Measurements from ENCODE around the gene QKI. TPM values are rescaled to one million over a fixed set of nuclear protein-coding genes. Genes with fewer than 3 reads are reported as not detected.
"Not testable (repeated sequence)": the region's sequence is repeated elsewhere in the genome, so short reads cannot be mapped to it uniquely, and the experiment has no call there.

QKI gene
- total and polyA plus RNA-seq, 3 experiments from 2014 or later, result 27.5 to 58.8 (median 56.5) TPM

DNA sequence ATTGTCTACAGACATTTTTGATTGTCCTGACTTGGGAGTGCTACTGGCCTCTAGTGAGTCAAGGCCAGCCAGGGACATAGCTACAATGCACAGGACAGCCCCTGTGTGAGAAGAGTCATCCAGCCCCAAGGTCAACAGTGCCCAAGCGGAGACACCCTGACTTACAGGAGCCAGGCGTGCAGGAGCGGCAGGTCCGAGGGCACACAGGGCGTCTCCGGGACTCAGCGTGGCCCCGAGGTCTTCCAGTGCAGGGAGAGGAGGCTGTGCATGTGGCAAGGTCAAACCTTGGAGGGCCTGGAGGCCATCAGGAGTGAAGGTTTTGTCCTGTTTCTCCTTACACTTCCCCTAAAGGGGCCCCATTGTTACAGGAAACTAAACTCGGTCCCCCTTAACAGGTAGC is 41.3 kb upstream of the QKI start:
- H3K4me1 Mint-ChIP-seq, result peaks cover 0 to 4% (median 4%) of the 10 kb centered on the region in 3 donors
- CTCF ChIA-PET, result no interaction called here
- Histone ChIP-seq H3K4me3 (ENCODE audit: low read length) (no peak overlapping the region), H3K9me3 (ENCODE audit: low read length) (no peaks in the 10 kb centered on the region), H3K4me1 (ENCODE audit: insufficient read depth, low read length) (no peaks in the 10 kb centered on the region), H3K27me3 (ENCODE audit: insufficient read depth, low read length, poor library complexity, severe bottlenecking) (no peaks in the 10 kb centered on the region), H3K36me3 (ENCODE audit: insufficient read depth, low read length) (no peaks in the 10 kb centered on the region), H3K27ac (ENCODE audit: low read depth, low read length) (no peak overlapping the region)
- no peaks in the 10 kb centered on the region for H3K9me3 Mint-ChIP-seq
- peaks cover 14 to 45% of the 10 kb centered on the region in 2 donors for H3K27me3 Mint-ChIP-seq
- no peak overlapping the region for H3K27ac Mint-ChIP-seq
- POLR2A ChIA-PET, result no interaction called here
- no peak for DNase-seq
- no peaks in the 10 kb centered on the region for H3K36me3 Mint-ChIP-seq
- no peak overlapping the region for H3K4me3 Mint-ChIP-seq

DNA sequence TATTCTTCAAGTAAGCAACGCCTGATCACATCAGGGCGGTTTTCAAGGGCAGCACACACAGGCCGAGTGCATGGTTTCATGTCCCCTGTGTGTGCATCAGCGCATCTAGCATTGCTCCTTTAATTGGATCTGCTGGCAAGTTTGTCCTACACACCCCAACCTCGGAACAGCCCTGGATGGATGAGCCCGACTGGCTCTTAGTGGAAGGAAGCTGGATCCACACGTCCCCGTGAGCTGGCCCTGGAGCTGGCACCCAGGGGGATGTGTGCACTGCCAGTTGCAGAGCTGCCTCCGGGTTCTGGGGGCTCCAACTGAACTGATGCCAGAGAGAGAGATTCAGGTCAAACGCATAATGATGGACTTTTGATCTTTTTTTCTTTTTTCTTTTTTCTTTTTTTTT is 39.2 kb upstream of the QKI start:
- Histone ChIP-seq H3K27ac (ENCODE audit: low read depth, low read length) (no peak overlapping the region), H3K4me1 (ENCODE audit: insufficient read depth, low read length) (no peaks in the 10 kb centered on the region), H3K4me3 (ENCODE audit: low read length) (no peak overlapping the region), H3K9me3 (ENCODE audit: low read length) (no peaks in the 10 kb centered on the region), H3K27me3 (ENCODE audit: insufficient read depth, low read length, poor library complexity, severe bottlenecking) (no peaks in the 10 kb centered on the region), H3K36me3 (ENCODE audit: insufficient read depth, low read length) (no peaks in the 10 kb centered on the region)
- no peak overlapping the region for H3K4me3 Mint-ChIP-seq
- H3K27ac Mint-ChIP-seq, result no peak overlapping the region
- H3K4me1 Mint-ChIP-seq, result peaks cover 0 to under 1% (median under 1%) of the 10 kb centered on the region in 3 donors
- DNase-seq, result no peak
- H3K9me3 Mint-ChIP-seq, result no peaks in the 10 kb centered on the region
- peaks cover 17 to 37% of the 10 kb centered on the region in 2 donors for H3K27me3 Mint-ChIP-seq
- POLR2A ChIA-PET, result no interaction called here
- no peaks in the 10 kb centered on the region for H3K36me3 Mint-ChIP-seq
- CTCF ChIA-PET, result no interaction called here

DNA sequence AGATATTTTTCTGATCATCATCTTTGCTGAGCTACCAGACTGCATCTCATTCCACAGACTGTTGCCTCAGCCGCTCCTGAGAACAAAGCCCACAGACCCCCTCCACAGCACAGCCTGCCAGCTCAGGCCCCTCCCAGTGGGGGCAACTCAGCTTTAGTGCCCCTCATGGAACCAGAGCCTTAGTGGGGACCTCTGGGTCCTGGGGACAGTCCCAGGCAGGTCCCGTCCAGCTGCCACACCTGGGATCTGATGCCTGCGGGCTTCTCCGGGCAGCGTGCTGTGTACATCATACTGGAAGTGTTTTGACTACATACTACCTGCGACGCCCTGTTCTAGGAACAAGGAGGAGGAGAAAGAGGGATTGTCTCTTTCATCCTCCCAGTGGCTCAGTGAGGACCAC is 38.3 kb upstream of the QKI start:
- H3K36me3 Mint-ChIP-seq, result no peaks in the 10 kb centered on the region
- Histone ChIP-seq H3K27ac (ENCODE audit: low read depth, low read length) (no peak overlapping the region), H3K27me3 (ENCODE audit: insufficient read depth, low read length, poor library complexity, severe bottlenecking) (no peaks in the 10 kb centered on the region), H3K9me3 (ENCODE audit: low read length) (no peaks in the 10 kb centered on the region), H3K36me3 (ENCODE audit: insufficient read depth, low read length) (no peaks in the 10 kb centered on the region), H3K4me3 (ENCODE audit: low read length) (no peak overlapping the region), H3K4me1 (ENCODE audit: insufficient read depth, low read length) (no peaks in the 10 kb centered on the region)
- ChIA-PET CTCF (no interaction called here), POLR2A (no interaction called here)
- H3K4me3 Mint-ChIP-seq, result no peak overlapping the region
- no peak for DNase-seq
- no peaks in the 10 kb centered on the region for H3K9me3 Mint-ChIP-seq
- no peak overlapping the region for H3K27ac Mint-ChIP-seq
- no peaks in the 10 kb centered on the region for H3K4me1 Mint-ChIP-seq
- H3K27me3 Mint-ChIP-seq, result peaks cover 17 to 32% of the 10 kb centered on the region in 2 donors

DNA sequence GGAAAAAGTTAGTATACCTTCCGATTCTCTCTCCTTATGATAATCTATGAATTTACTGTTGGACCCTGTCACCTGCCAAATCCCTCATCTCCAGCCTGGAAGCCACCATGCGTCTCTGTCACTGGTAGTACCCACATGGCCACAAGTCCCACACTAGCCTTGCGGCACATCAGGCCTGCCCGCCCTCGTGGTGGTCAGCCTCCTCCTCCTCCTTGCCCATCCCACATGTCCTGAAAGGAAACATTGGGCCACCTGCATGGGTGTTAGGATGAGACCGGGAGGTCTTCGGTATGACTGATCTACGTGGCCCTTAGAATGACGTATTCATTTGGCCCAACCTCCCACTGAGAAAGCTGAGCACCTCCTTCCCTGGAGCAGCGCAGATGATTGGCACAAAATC is 37.0 kb upstream of the QKI start:
- H3K4me1 ChIP-seq (ENCODE audit: insufficient read depth, low read length), result no peaks in the 10 kb centered on the region
- peaks cover 0 to 1% (median 0%) of the 10 kb centered on the region in 5 donors for H3K9me3 Mint-ChIP-seq
- H3K4me1 Mint-ChIP-seq, result no peaks in the 10 kb centered on the region
- ChIA-PET CTCF (no interaction called here), POLR2A (interaction anchor here (0.6 kb wide), 1 partner anchor 459 kb away, joined by 4 read pairs; no protein-coding TSS in a partner anchor)
- no peak overlapping the region for H3K27ac ChIP-seq (ENCODE audit: low read depth, low read length)
- no peak overlapping the region for H3K4me3 Mint-ChIP-seq
- H3K27ac Mint-ChIP-seq, result no peak overlapping the region
- H3K36me3 Mint-ChIP-seq, result no peaks in the 10 kb centered on the region
- H3K9me3 ChIP-seq (ENCODE audit: low read length), result no peaks in the 10 kb centered on the region
- no peak for DNase-seq
- peaks cover 20 to 34% of the 10 kb centered on the region in 2 donors for H3K27me3 Mint-ChIP-seq
- H3K36me3 ChIP-seq (ENCODE audit: insufficient read depth, low read length), result no peaks in the 10 kb centered on the region
- H3K4me3 ChIP-seq (ENCODE audit: low read length), result no peak overlapping the region
- no peaks in the 10 kb centered on the region for H3K27me3 ChIP-seq (ENCODE audit: insufficient read depth, low read length, poor library complexity, severe bottlenecking)

DNA sequence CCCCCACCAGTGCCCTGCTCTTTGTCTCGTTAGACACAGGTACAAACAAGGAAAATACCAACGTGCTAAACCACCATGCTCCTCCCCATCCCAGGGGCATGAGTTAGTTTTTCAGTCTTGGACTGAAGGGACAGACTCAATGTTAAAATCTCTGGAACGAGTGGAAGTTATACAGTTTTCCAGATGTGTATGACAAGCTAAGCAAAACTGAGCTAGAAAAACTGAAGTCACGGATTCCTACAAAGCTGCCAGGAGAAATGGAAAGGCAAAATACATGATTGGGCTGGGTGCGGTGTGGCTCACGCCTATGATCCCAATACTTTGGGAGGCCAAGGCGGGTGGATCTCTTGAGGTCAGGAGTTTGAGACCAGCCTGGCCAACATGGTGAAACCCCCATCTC is 34.3 kb upstream of the QKI start:
- no peaks in the 10 kb centered on the region for H3K4me1 Mint-ChIP-seq
- Histone ChIP-seq H3K4me1 (ENCODE audit: insufficient read depth, low read length) (no peaks in the 10 kb centered on the region), H3K36me3 (ENCODE audit: insufficient read depth, low read length) (no peaks in the 10 kb centered on the region), H3K4me3 (ENCODE audit: low read length) (no peak overlapping the region), H3K9me3 (ENCODE audit: low read length) (no peaks in the 10 kb centered on the region), H3K27me3 (ENCODE audit: insufficient read depth, low read length, poor library complexity, severe bottlenecking) (no peaks in the 10 kb centered on the region), H3K27ac (ENCODE audit: low read depth, low read length) (no peak overlapping the region)
- ChIA-PET CTCF (no interaction called here), POLR2A (no interaction called here)
- peaks cover 11 to 35% of the 10 kb centered on the region in 2 donors for H3K27me3 Mint-ChIP-seq
- no peak for DNase-seq
- peaks cover 0 to 7% (median 5%) of the 10 kb centered on the region in 5 donors for H3K9me3 Mint-ChIP-seq
- no peak overlapping the region for H3K4me3 Mint-ChIP-seq
- H3K36me3 Mint-ChIP-seq, result peaks cover 0 to 4% (median 0%) of the 10 kb centered on the region in 3 donors
- H3K27ac Mint-ChIP-seq, result no peak overlapping the region

DNA sequence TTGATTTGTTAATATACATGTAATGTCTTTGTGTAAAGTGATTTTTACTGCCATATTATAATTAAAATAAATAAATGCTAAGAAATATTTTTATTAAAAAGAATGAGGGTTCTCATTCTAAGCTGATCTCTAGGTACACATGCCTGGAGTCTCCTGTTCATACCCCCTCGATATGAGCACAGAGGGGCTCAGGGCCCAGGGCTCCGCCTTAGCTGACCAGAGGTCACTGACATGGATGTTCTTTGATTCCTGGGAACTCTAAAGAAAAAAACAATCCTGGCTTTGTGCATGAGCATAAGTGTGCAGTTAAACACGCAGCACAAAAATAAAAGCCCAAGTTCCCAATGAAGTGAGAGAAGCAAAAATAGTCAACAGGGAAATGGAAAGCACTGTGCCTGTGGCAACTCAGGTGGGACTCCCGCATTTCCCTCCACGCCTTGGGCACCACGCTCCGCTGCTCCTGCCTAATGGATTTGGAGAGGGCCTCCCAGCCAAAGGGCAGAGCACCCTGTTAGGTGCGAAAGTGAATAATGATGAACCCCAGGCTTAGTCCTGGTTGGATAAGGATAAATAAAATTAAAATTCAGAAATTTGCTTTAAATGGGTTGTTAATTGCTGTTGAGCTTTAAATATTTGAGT is 33.3 kb upstream of the QKI start:
- Histone ChIP-seq H3K27ac (ENCODE audit: low read depth, low read length) (no peak overlapping the region), H3K36me3 (ENCODE audit: insufficient read depth, low read length) (no peaks in the 10 kb centered on the region), H3K9me3 (ENCODE audit: low read length) (no peaks in the 10 kb centered on the region), H3K4me1 (ENCODE audit: insufficient read depth, low read length) (no peaks in the 10 kb centered on the region), H3K4me3 (ENCODE audit: low read length) (no peak overlapping the region), H3K27me3 (ENCODE audit: insufficient read depth, low read length, poor library complexity, severe bottlenecking) (no peaks in the 10 kb centered on the region)
- Mint-ChIP-seq H3K4me3 (no peak overlapping the region), H3K9me3 (peaks cover 0 to 7% (median 5%) of the 10 kb centered on the region in 5 donors), H3K4me1 (no peaks in the 10 kb centered on the region), H3K27ac (no peak overlapping the region), H3K36me3 (peaks cover 0 to 4% (median 0%) of the 10 kb centered on the region in 3 donors), H3K27me3 (peaks cover 8 to 34% of the 10 kb centered on the region in 2 donors)
- ChIA-PET CTCF (no interaction called here), POLR2A (no interaction called here)
- DNase-seq, result no peak

DNA sequence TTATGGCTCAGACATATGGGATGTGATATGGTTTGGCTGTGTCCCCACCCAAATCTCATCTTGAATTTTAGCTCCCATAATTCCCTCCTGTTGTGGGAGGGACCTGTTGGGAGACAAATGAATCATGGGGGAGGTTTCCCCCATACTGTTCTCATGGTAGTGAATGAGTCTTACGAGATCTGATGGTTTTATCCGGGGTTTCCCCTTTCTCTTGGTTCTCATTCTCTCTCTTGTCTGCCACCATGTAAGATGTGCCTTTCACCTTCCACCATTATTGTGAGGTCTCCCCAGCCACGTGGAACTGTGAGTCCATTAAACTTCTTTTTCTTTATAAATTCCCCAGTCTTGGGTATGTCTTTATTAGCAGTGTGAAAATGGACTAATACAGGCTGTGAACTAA is 31.1 kb upstream of the QKI start:
- DNase-seq; H3K4me3 Mint-ChIP-seq; H3K4me1 Mint-ChIP-seq; H3K36me3 Mint-ChIP-seq; H3K4me1 ChIP-seq (ENCODE audit: insufficient read depth, low read length); H3K4me3 ChIP-seq (ENCODE audit: low read length); H3K27me3 ChIP-seq (ENCODE audit: insufficient read depth, low read length, poor library complexity, severe bottlenecking); H3K9me3 Mint-ChIP-seq; H3K27ac ChIP-seq (ENCODE audit: low read depth, low read length); CTCF ChIA-PET; H3K36me3 ChIP-seq (ENCODE audit: insufficient read depth, low read length); H3K27ac Mint-ChIP-seq; H3K9me3 ChIP-seq (ENCODE audit: low read length); POLR2A ChIA-PET: not testable (repeated sequence)
- H3K27me3 Mint-ChIP-seq, result peaks cover 6 to 31% of the 10 kb centered on the region in 2 donors

DNA sequence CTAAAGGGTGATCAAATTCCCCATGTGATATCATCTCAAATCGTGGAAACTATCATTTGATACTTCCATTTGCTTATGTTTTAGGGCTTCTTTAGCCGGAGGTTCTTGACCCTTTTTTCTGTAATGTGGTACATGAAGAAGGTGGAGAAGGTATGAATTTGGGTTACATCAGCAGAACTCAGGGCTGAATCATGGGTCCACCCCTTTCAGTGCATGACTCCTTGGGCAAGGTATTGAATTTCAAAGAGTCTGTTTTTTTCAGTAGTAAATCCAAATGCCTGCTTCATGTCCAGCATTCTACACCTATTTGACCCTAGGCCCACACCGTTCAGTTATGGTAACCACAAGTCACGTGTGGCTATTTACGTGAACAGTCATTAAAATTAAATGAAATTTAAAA is 30.6 kb upstream of the QKI start:
- no peak overlapping the region for H3K4me3 Mint-ChIP-seq
- ChIA-PET POLR2A (no interaction called here), CTCF (no interaction called here)
- Histone ChIP-seq H3K9me3 (ENCODE audit: low read length) (no peaks in the 10 kb centered on the region), H3K4me3 (ENCODE audit: low read length) (no peak overlapping the region), H3K36me3 (ENCODE audit: insufficient read depth, low read length) (no peaks in the 10 kb centered on the region), H3K27ac (ENCODE audit: low read depth, low read length) (no peak overlapping the region), H3K4me1 (ENCODE audit: insufficient read depth, low read length) (no peaks in the 10 kb centered on the region), H3K27me3 (ENCODE audit: insufficient read depth, low read length, poor library complexity, severe bottlenecking) (no peaks in the 10 kb centered on the region)
- DNase-seq, result no peak
- H3K9me3 Mint-ChIP-seq, result peaks cover 0 to 7% (median 5%) of the 10 kb centered on the region in 5 donors
- no peaks in the 10 kb centered on the region for H3K4me1 Mint-ChIP-seq
- H3K27me3 Mint-ChIP-seq, result peaks cover 7 to 34% of the 10 kb centered on the region in 2 donors
- peaks cover 0 to 4% (median 0%) of the 10 kb centered on the region in 3 donors for H3K36me3 Mint-ChIP-seq
- H3K27ac Mint-ChIP-seq, result no peak overlapping the region

Measured in CD8-positive, alpha-beta memory T cell (primary cell).